ENCODE measurements around the gene UGT1A5.

The UGT1A5 gene

DNA sequence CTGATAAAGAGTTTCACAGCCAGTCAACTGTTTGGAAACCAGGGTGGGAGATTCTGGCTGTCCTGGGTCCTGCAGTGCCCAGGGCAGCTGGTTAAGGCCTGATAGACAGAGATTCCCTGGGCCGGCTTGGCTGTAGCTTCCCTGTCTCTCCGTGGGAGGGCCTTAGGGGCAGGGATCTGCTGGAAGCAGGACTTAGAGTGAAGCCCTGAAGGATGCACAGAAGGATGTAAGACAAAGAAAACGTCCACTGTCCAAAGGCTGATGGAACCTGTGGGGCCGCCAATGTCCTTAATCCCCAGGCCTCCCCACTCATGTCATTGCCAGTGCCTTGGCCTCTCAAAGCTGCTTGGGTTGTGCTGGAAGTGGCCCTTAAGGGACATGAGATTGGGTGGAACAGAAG, 98.4 kb downstream of the UGT1A5 start:
- no peak for DNase-seq

DNA sequence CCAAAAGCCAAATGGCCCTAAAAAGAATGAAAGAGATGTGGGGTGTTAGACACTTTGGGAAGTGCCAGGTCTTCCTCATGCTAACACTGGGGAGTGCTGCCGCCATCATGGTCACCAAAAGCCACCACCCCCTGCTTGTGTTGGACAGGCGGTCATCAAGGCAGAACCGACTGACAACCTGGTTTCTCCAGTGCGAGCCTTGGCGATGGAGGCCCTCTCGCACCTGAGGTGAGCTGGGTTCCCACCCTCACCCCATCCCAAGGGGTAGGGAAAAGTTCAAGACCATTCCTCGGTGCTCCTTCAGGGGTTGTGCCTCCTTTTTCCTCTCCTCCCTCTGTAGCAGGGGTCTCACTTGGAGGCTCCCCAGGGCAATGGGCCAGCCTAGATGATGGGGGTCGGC, 99.0 kb downstream of the UGT1A5 start:
- peak; percentile 30 for DNase-seq

DNA sequence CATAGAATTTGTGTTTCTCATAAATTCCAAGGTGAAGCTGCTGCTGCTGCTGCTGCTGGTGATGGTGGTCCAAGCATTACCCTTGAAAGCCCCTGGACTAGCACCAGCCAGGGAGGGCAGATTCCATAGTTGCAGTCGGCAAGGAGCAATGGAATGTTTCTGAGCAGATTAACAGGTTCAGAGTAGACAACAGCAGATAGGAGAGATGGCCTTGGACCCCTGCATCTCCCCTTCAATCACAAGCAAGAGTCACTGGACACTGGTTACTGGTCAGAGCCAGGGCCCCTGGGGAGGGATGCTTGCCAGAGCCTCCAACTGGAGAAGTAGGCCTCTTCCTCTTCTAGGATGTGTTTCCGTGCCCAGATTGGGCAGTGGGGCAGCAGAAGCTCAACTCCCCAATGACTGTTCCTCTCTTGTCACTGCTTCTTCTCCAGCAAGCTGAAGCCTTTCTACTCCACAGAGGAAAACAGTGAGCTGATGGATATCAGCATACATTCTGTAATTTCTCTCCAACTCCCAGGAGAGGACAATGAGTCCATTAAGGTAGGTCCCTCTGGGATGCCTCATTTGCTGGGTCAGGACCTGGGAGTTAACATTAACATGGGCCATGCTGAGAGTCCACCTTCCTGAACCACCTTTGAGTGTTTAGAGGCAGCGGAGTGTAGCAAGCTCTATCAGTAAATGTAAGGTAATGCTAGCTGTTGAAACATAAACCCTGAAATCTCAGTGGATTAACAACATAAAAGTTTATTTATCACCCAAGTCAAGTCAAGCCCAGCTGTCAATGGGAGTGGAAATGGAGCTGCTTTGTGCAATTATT, 100.7 kb downstream of the UGT1A5 start:
- DNase-seq, result peak; percentile 32

DNA sequence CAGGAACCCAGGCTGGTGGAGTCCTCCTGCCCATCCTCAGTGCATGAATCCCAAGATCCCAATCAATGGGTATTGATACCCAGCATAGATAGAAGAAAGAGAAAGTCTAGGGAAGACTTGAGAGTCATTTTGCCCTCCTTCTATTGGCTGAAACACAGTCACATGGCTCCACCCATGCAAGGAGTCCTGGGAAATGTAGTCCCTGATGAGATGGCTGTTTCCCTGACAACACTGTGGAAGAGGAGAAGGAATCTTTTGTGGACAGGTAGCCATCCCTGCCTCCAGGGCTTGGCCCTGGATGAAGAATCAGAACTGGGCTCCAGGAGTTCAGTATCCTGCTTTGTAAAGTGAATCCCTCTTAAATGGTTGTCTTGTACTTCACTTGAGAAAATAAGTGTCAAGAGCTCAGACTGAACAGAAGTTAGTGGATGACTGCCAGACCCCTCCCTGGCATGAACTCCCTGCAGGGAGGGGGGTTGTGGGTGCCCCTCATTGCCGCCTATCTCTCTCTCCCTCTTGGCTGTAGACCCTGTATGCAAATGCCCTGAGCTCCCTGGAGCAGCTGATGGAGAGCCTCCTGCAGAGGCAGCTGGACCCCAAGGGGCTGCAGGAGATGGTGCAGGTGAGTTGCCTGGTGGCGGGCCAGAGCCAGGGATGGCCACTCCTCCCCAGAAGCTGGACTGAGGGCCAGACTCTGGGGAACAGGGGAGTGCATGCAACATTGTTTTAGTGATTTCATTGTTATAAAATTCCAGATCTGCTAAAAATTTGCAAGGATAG, 101.5 kb downstream of the UGT1A5 start:
- peak; percentile 21 for DNase-seq

DNA sequence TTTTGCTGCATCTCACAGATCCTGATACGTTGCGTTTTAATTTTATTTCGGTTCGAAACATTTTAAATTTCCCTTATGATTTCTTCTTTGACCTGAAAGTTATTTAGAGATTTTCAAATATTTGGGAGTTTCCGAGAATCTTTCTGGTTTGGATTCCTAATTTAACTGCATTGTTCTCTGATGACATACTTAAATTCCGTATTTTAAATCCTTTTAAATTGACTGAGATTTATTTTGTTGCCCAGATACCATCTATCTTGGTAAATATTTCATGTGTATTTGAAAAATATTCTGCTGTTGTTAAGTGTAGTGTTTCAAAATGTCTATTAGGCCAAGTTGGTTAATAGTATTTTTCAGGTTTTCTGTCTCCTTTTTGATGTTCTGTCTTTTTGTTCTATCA, 103.2 kb downstream of the UGT1A5 start:
- no peak for DNase-seq

DNA sequence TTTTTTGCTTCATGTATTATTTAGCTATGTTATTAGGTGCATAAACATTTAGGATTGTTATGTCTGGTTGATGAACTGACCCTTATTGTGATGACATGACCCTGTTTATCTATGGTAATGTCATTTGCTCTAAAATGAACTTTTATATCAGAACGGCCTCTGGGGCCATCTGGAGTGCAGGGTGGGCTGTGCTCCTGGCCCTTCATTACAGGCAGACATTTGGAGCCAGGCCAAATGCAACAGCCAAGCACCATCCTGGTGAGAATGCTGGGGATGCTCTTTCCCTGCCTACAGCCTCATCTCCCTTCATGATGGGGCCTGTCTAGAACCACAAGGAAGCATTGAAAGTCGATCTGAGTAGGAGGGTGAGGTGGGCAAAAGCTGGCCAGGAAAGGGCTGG, 103.6 kb downstream of the UGT1A5 start:
- DNase-seq, result no peak

DNA sequence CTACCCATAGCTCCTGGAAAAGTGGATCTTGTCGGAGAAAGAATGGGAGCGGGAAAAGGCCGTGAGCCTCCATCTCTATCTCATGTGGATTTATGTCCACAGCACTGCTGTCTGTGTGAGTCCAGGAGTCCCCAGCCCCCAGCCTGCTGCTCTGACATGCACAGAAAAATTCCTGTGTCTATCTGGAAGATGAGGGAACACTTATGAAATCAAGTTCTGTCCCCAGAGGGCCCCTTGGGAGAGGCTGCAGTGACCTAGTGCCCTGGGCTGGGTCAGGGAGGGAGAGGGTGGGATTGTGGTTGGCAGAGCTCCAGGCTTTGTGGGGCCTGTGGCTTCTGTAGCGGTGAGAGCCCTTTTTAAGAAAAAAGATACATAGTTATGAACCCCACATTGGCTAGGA, 104.1 kb downstream of the UGT1A5 start:
- DNase-seq, result no peak

DNA sequence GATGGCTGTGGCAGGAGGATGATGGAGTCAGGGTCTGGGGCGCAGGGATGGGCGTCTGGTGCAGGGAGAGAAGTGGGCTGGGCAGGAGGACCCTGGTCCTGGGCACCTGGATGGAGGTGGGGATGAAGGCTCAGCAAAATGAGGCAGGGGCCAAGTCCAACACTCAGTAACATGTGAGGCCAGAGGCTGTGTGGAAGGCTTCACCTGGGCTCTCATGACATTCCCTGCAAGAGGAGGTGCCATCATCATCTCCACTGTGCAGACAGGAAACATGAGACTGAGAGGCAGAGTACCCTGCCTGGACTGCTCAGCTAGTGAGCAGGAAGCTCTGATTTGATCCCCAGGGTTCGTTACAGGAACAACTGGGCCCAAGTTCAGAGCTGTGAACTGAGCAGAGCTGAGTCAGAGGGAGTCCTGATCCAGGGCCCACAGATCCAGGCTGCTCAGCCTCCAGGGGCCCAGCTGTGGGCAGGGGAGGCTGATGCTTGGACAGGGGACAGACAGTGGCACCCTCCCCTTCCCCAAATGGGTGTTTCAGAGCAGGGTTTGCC, 104.7 kb downstream of the UGT1A5 start:
- DNase-seq, result no peak

DNA sequence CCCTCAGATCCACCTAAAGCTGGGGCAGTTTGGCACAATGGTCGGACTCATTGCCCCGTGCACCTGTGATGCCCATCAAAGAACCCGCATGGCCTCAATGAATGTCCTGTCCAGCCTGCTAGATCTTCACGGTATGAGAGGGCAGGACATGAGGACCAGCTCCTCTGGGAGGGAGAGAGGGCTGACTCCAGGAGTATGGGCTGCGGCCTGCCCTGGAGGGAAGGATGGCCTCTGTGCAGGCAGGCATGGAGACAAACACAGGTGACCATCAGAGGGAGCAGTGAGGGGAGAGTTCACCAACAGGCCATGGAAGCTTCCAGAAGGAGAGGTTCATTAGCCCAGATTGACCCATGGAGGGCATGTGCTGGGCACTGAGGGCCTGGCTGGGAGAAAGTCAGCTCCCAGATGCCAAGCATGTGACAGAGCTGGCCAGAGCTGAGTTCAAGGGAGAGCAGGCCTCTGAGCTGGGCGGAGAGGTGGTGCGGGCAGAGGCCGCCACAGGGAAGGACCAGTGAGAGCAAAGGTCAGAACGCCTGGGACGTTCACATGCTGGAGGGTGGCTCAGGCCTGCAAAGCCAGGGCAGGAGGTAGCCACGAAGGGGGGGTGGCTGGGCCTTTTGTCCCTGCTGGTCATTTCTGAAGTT, 105.4 kb downstream of the UGT1A5 start:
- DNase-seq, result peak; percentile 46

DNA sequence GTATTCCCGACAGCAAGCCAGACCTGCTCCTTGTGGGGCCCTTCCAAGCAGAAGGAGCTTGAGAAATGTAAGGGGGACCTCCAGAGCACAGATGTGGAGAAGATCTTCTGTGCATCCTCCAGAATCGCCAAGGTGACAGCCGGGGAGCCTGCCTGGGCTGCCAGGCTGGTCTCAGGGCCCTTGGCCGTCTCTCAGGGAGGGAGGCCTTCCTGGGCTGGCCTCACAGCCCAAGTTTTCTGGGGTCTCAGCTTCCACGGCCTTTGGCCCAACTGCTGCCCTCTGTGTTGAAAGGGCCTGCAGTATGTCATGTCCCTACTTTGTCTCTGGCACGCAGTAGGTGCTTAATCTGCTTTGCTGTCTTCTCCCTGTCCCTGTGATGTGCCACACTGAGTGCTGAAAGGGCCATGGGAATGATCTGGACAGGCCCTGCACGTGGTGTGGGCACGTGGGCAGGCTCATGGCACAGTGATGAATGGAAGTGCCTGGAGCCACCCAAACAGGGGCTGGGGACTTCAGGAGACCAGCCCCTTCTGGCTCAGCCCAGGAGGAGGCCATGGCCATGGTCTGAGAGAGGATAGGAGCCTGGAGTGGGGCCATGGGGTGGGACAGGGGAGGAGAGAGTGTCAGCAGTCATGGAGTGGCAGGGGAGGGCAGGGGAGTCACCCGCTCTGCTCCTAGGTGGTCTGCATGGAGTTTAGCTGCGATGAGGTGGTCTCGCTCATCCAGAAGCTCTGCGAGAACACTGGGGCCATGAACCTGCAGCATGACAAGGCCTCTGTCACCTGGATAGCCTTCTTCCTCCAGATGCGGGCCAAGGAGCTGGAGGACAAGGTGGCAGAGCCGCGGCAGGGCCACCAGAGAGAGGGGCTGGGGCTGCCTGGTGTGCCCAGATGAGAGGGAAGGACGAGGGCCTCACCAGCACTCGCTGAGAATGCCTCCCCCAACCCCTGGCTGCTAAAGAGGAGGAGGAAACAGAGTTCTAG, 106.2 kb downstream of the UGT1A5 start:
- no peak for DNase-seq

DNA sequence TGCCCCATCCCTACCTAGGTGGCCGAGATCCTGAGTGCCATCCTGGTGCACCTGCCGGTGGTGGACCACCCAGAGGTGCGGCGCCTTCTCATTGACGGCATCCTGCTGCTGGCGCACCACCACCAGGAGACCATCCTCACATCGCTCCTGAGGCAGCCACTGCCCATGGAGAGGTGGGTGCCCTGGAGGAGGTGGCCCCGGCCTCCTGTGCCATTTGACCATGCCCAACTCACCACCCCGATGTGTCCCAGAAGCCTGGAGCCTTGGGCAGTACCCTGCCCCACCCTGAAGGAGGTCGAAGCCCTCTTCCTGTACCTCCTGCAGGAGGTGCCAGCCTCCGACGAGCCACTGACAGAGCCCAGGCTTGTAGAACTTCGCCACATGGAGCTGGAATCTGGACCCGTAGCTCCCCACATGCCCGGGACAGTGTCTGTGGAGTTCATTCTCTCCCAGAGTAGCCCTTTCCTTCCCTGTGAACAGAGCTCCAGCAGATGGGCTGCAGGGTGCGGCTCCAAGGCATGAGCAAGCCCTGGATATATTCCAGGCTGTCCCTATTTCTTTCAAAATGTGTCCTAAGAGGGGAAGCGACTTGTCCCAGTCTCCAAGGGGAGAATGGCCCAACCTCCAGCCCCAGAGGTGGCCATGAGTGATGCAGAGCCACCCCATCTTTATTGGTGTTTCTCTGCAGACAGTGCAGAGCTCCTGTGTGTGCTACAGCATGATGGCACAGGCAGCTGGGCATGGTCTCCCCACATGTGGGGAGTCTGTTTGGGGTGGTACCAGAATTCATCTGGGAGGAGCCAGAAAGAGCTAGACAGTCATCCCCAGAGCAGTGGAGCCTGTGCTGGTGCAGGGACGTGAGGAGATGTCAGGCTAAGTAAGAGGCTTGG, 107.4 kb downstream of the UGT1A5 start:
- DNase-seq, result peak; percentile 45

DNA sequence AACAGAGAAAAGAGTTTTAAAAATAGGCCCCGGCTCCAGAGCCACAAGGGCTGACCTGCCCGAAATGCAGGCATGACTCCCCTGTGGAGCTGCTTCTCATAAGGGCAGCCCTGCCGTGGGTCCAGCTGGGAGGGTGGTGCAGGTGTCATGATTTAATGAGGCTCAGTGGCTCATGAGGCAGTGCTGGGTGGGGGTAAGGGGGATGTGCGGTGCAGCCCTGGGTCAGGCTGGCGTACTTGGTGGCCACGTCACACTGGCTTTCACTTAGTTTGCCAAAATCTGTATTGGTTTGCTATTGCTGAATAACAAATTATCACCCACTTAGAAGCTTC, 108.0 kb downstream of the UGT1A5 start:
- DNase-seq, result no peak

DNA sequence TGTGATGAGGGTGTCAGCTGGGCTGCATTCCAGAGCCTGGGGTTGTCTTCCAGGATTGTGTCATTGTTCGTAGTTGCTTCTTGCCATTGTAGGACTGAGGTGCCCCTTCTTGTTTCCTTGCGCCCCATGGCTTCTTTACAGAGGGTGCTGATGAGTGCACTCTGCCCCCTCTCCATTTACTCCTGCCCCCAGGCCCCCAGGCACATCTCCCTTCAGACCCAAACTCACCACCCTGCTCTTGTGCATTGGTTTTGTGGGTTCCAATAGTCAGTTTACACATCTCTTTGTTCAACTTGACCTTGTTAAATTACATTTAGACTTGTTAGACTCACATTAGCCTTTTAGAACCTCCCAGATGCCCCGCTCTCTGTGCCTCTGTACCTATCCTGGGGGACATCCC, 108.5 kb downstream of the UGT1A5 start:
- DNase-seq, result no peak

DNA sequence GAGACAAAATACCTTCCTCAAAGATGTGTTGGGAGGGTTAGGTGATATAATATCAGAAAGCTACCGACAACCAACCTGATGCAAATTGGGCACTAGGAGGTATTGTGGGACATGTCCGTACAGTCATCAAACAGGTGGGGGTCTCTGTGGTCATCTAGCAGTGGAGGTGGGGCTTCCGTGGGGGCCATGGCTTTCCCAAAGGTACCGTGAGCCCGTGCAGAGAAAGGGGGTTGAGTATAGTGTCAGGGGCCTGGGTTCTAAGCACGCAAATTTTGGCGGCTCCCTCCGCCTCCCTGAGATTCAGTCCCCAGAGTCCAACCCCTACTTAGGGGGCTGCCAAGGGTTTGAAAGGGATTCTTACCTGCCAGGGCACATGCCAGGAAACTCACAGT, 109.0 kb downstream of the UGT1A5 start:
- DNase-seq, result no peak

DNA sequence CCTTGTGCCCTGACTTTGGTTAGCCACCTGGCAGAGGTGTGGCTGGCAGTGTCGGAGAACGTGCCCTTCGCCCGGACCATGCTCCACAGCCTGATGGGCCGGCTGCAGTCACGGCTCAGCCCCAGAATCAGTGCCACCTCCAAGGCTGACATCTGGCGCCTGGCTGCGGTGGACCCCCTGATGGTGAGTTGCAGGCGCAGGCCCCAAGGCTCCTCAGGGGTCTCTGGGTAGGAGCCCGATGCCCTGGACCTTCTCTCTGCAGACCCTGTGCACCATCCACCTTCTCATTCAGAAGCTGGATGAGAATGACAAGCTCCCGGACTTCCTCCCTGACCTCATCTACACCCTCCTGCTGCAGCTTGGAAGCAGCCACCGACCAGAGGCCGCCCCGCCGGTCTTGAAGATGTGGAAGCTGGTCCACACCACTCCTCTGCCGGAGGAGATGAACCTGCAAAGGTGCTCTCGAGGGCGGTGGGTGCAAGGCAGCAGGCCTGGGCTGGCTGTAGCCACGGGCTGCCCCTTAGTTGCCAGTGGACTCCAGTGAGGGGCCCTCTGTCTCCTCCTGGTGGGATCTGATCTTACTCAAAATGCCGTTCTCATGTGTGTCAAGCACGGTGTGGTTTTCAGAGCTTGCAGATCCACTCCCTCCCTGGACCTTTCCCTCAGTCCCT, 109.5 kb downstream of the UGT1A5 start:
- peak; percentile 46 for DNase-seq
